ENCODE measurements around the gene KCNJ16. TPM values are rescaled to one million over a fixed set of nuclear protein-coding genes. Genes with fewer than 3 reads are reported as not detected.

Gene KCNJ16
- total RNA-seq, 2 donors from 2014 or later, result 53.4 to 58.6 TPM

DNA sequence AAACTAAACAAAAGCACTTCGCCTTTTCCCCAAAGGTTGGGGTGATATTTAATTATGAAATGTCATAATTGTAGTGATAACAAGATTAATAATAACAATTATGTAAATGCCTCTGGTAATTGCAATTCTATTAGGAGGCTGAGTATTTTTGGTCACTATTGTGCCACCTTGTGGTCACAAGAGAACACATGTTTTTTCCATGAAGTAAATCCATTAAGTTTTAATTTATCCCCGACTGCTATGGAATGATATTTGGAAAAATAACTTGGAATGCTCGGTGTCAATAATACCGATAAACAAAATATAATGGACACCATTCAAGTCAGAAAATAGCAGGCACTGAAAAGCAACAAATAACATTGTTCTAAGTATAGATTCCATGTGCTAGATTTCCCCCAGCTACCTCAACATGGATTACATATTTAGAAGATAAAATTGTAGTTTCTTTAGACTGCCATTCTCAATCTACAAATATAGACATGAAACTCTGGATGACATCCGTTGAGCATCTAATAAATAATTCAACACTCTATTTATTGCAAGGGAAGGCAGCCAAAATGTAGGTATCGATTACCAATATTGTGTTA, 69.3 kb downstream of the KCNJ16 start:
- TF ChIP-seq POLR2A (IDR thresholded peaks at IDR 0.05), result no peak
- TF ChIP-seq, protein P1, sequence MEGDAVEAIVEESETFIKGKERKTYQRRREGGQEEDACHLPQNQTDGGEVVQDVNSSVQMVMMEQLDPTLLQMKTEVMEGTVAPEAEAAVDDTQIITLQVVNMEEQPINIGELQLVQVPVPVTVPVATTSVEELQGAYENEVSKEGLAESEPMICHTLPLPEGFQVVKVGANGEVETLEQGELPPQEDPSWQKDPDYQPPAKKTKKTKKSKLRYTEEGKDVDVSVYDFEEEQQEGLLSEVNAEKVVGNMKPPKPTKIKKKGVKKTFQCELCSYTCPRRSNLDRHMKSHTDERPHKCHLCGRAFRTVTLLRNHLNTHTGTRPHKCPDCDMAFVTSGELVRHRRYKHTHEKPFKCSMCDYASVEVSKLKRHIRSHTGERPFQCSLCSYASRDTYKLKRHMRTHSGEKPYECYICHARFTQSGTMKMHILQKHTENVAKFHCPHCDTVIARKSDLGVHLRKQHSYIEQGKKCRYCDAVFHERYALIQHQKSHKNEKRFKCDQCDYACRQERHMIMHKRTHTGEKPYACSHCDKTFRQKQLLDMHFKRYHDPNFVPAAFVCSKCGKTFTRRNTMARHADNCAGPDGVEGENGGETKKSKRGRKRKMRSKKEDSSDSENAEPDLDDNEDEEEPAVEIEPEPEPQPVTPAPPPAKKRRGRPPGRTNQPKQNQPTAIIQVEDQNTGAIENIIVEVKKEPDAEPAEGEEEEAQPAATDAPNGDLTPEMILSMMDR (IDR thresholded peaks at IDR 0.05), result peak in 6 of 7 experiments; percentile 63 to 78 (median 72)
- DNase-seq, result peak in 1 of 4 donors; percentile 31
- no peak overlapping the region for H3K4me3 ChIP-seq
- H3K27ac ChIP-seq, result no peak overlapping the region
- peaks cover 4% of the 10 kb centered on the region for H3K4me1 ChIP-seq
- ATAC-seq, result no peak
- no peaks in the 10 kb centered on the region for H3K9me3 ChIP-seq
- no peaks in the 10 kb centered on the region for H3K36me3 ChIP-seq (replicated peaks in 1 of 2; ENCODE audit: insufficient read depth in 1 of 2, low read depth in 2 of 2)
- H3K27me3 ChIP-seq, result no peaks in the 10 kb centered on the region
- intact Hi-C loops (cut with DNase I), result loop anchor here (10.0 kb wide), 1 partner anchor 580 kb away; no protein-coding TSS in a partner anchor
- WGBS, 2 donors, result 16 to 18% methylated on average over 6 of the region's 6 CpGs

DNA sequence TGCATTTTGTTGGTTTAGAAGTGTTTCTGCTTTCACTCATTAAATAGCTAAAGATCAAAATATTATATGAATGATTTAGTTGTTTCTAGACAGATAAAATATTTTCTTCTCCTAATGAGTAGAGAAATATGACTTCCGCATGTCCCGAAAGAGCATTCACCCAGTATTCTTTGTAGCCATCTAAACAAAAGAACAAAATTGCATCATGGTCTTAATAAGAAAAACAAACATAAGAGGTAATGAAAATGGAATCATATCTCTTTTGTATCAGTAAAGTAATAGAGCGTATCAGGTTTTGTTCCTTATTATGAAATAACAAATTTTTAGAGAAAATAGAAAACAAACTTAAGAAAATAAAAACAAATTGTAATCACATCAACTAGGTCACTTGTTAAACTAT, 78.2 kb downstream of the KCNJ16 start:
- Histone ChIP-seq H3K9me3 (no peaks in the 10 kb centered on the region), H3K4me3 (no peak overlapping the region), H3K27me3 (no peaks in the 10 kb centered on the region), H3K36me3 (replicated peaks in 1 of 2; ENCODE audit: insufficient read depth in 1 of 2, low read depth in 2 of 2) (no peaks in the 10 kb centered on the region), H3K4me1 (no peaks in the 10 kb centered on the region), H3K27ac (no peak overlapping the region)
- no peak for ATAC-seq
- 95 to 98% methylated on average over 3 of the region's 3 CpGs for WGBS, 2 donors
- intact Hi-C loops (cut with DNase I), result no loop called here
- TF ChIP-seq, protein P1 (IDR thresholded peaks at IDR 0.05), result no peak
- no peak for TF ChIP-seq POLR2A (IDR thresholded peaks at IDR 0.05)
- DNase-seq, result no peak

DNA sequence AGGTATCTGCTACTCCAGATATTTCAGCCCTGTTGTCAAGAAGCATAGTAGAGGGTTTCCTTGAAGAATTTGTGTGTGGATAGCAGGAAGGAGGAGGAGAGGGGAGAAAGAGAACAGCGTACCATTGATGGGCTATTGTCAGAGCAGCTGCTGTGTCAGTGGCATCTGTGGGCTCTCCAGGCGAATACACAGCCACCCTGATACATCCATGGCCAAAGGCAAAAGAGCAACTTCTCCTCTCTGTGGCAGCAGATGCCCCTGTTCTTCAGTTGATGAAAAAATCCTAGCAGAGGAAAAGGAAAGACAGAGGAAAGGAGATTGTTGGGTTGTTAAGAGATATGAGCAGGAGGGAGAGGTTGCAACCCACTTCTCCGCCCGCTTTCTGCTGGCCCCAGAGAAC, 82.1 kb downstream of the KCNJ16 start:
- DNase-seq (no peak), ATAC-seq (no peak)
- intact Hi-C loops (cut with DNase I), result no loop called here
- no peak for TF ChIP-seq POLR2A (IDR thresholded peaks at IDR 0.05)
- TF ChIP-seq, protein P1 (IDR thresholded peaks at IDR 0.05), result no peak
- WGBS, 2 donors, result 75 to 96% methylated on average over 4 of the region's 4 CpGs
- Histone ChIP-seq H3K36me3 (replicated peaks in 1 of 2; ENCODE audit: insufficient read depth in 1 of 2, low read depth in 2 of 2) (no peaks in the 10 kb centered on the region), H3K27ac (no peak overlapping the region), H3K4me3 (no peak overlapping the region), H3K4me1 (no peaks in the 10 kb centered on the region), H3K9me3 (no peaks in the 10 kb centered on the region), H3K27me3 (no peaks in the 10 kb centered on the region)

DNA sequence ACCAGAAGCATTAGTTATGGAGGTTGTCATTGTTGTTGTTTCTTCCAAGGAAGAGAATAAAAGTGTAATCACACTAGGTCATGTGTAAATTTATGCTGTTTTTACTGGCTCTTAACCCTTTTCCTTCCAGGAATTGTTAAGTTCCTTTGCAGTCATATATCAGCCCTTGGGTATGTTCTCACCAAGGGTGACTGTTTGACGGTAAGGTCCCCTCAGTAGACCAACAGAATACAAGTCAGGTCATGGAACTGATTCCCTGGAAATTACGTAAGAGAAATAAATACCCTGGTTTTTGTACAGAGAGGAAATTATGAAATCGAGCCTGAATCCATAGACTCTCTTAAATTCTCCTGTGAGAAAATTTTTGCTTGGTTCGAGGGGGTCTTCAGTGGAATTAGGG, 83.2 kb downstream of the KCNJ16 start:
- no peak for DNase-seq
- no peak overlapping the region for H3K4me3 ChIP-seq
- H3K4me1 ChIP-seq, result no peaks in the 10 kb centered on the region
- ATAC-seq, result no peak
- H3K27me3 ChIP-seq, result no peaks in the 10 kb centered on the region
- H3K9me3 ChIP-seq, result no peaks in the 10 kb centered on the region
- 60 to 74% methylated on average over 4 of the region's 4 CpGs for WGBS, 2 donors
- no peak for TF ChIP-seq POLR2A (IDR thresholded peaks at IDR 0.05)
- TF ChIP-seq, protein P1 (IDR thresholded peaks at IDR 0.05), result no peak
- no peaks in the 10 kb centered on the region for H3K36me3 ChIP-seq (replicated peaks in 1 of 2; ENCODE audit: insufficient read depth in 1 of 2, low read depth in 2 of 2)
- intact Hi-C loops (cut with DNase I), result no loop called here
- no peak overlapping the region for H3K27ac ChIP-seq

DNA sequence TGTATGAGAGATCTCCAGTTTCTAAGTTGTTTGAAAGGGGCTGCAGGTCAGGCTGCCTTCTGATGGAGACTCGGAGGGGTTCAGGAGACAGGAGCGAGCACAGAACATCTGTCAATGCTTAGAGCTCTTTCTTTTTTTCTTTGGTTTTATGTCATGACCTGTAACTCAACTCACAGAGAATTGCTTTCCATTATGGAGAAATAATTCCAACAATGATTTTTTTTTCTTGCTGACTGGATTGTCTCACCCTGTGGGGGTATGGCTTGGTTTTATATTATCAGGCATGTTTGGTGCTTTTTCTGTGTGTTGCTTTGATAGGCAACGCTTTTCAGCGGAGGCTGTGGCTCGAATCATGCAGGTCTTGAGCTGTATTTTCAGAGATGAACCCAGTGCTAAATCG, 83.6 kb downstream of the KCNJ16 start:
- ATAC-seq (no peak), DNase-seq (no peak)
- Histone ChIP-seq H3K27me3 (no peaks in the 10 kb centered on the region), H3K27ac (no peak overlapping the region), H3K36me3 (replicated peaks in 1 of 2; ENCODE audit: insufficient read depth in 1 of 2, low read depth in 2 of 2) (no peaks in the 10 kb centered on the region), H3K9me3 (no peaks in the 10 kb centered on the region), H3K4me1 (no peaks in the 10 kb centered on the region), H3K4me3 (no peak overlapping the region)
- WGBS, 2 donors, result 77 to 80% methylated on average over 6 of the region's 6 CpGs
- no peak for TF ChIP-seq POLR2A (IDR thresholded peaks at IDR 0.05)
- TF ChIP-seq, protein P1 (IDR thresholded peaks at IDR 0.05), result no peak
- intact Hi-C loops (cut with DNase I), result no loop called here

Measured in body of pancreas (tissue), 4 donors.